NCI-H510A treated with DMSO at 0.1 percent for 48 hours (cell line): ENCODE measurements around the gene PRKG2.

Experiments used
- DNase-seq: peaks from one replicate; lab custom pipeline; 2025; lab: John Stamatoyannopoulos, UW

PRKG2 gene

GRCh38 chr4:81096566-81096965 is 118.5 kb downstream of the PRKG2 start:
- DNase-seq = no peak

GRCh38 chr4:81095389-81095788 is 119.6 kb downstream of the PRKG2 start:
- no peak for DNase-seq

- no peak for DNase-seq
Measured at GRCh38 chr4:81093720-81094401, 121.2 kb downstream of the PRKG2 start.

GRCh38 chr4:81085979-81086378 is 129.0 kb downstream of the PRKG2 start:
- no peak for DNase-seq

GRCh38 chr4:81085291-81085690 is 129.7 kb downstream of the PRKG2 start:
- no peak for DNase-seq

GRCh38 chr4:81084634-81085033 is 130.4 kb downstream of the PRKG2 start:
- no peak for DNase-seq

GRCh38 chr4:81084029-81084428 is 131.0 kb downstream of the PRKG2 start:
- no peak for DNase-seq

GRCh38 chr4:81081156-81081555 is 133.9 kb downstream of the PRKG2 start:
- no peak for DNase-seq

GRCh38 chr4:81071013-81071412 is 144.0 kb downstream of the PRKG2 start:
- no peak for DNase-seq

- peak; percentile 83 for DNase-seq
Measured at GRCh38 chr4:81069706-81070331, 145.2 kb downstream of the PRKG2 start.

- DNase-seq = no peak
Measured at GRCh38 chr4:81065446-81065845, 149.6 kb downstream of the PRKG2 start.

GRCh38 chr4:81062001-81062400 is 153.0 kb downstream of the PRKG2 start:
- no peak for DNase-seq

- DNase-seq = no peak
Measured at GRCh38 chr4:81061344-81061730, 153.7 kb downstream of the PRKG2 start.

GRCh38 chr4:81060587-81061343 is 154.3 kb downstream of the PRKG2 start:
- no peak for DNase-seq

GRCh38 chr4:81058621-81059020 is 156.4 kb downstream of the PRKG2 start:
- DNase-seq = no peak

- peak; percentile 33 for DNase-seq
Measured at GRCh38 chr4:81052119-81053068, 162.6 kb downstream of the PRKG2 start.

- DNase-seq = no peak
Measured at GRCh38 chr4:81049907-81050306, 165.1 kb downstream of the PRKG2 start.

GRCh38 chr4:81049330-81049729 is 165.7 kb downstream of the PRKG2 start:
- no peak for DNase-seq

- no peak for DNase-seq
Measured at GRCh38 chr4:81042578-81043365, 172.2 kb downstream of the PRKG2 start.

- peak; percentile 48 for DNase-seq
Measured at GRCh38 chr4:81040012-81040659, 174.9 kb downstream of the PRKG2 start.
